AG04449 (cell line): Measurements from ENCODE around the gene LRG1.

Source experiments
- CTCF ChIA-PET: fragments of 350-600 bp; formaldehyde crosslinking; extraction: SDS; loops from one replicate; lab custom pipeline; 2021; ENCODE audit warnings: antibody characterized with exemption; lab: Yijun Ruan, JAX
- POLR2A ChIA-PET: fragments of 400-600, 350-600 bp; formaldehyde crosslinking; extraction: SDS; loops from one replicate; lab custom pipeline; 2020; ENCODE audit warnings: antibody characterized with exemption, inconsistent platforms; lab: Yijun Ruan, JAX
- DNase-seq: peaks from one replicate; pipeline ENCODE4 v3.0.0-alpha.2; 2010; ENCODE audit warnings: low read depth, low spot score
- H3K4me3 ChIP-seq: 2 replicates; pipeline ENCODE4 v1.5.1; 2011; ENCODE audit warnings: low read depth, mild to moderate bottlenecking, control low read depth, low read length
- CTCF ChIP-seq: IDR thresholded peaks from one replicate; pipeline ENCODE4 v1.5.1; 2011; ENCODE audit warnings: mild to moderate bottlenecking, moderate library complexity, low read length, control low read depth, inconsistent platforms; ENCODE audit not compliant: insufficient read depth; ENCODE audit errors: missing control alignments

The LRG1 gene

GRCh38 chr19:4516939-4517300 lies 22.9 kb downstream of the LRG1 start:
- H3K4me3 ChIP-seq, result no peak overlapping the region
- ChIA-PET CTCF (interaction anchor here (2.7 kb wide), 1 partner anchor 8 kb away, joined by 17 read pairs; no protein-coding TSS in a partner anchor), POLR2A (no interaction called here)
- no peak for DNase-seq
- no peak for TF ChIP-seq CTCF

GRCh38 chr19:4516199-4516938 lies 23.5 kb downstream of the LRG1 start:
- no peak overlapping the region for H3K4me3 ChIP-seq
- ChIA-PET CTCF (interaction anchor here (1.1 to 2.7 kb wide), 2 partner anchors 9 to 60 kb away, joined by 3 to 17 read pairs; no protein-coding TSS in a partner anchor), POLR2A (no interaction called here)
- TF ChIP-seq CTCF, result no peak
- no peak for DNase-seq

GRCh38 chr19:4515732-4516131 lies 24.1 kb downstream of the LRG1 start:
- POLR2A ChIA-PET, result no interaction called here
- no peak for TF ChIP-seq CTCF

GRCh38 chr19:4513248-4513647 lies 26.6 kb downstream of the LRG1 start:
- CTCF ChIA-PET, result no interaction called here

More at GRCh38 chr19:4515732-4516131, 24.1 kb downstream of the LRG1 start:
- DNase-seq, result no peak
- CTCF ChIA-PET, result interaction anchor here (1.1 to 2.7 kb wide), 2 partner anchors 10 to 60 kb away, joined by 3 to 17 read pairs; no protein-coding TSS in a partner anchor
- no peak overlapping the region for H3K4me3 ChIP-seq

GRCh38 chr19:4512070-4512469 lies 27.8 kb downstream of the LRG1 start:
- ChIA-PET CTCF (no interaction called here), POLR2A (no interaction called here)
- TF ChIP-seq CTCF, result no peak
- DNase-seq, result no peak
- H3K4me3 ChIP-seq, result no peak overlapping the region

More at GRCh38 chr19:4513248-4513647, 26.6 kb downstream of the LRG1 start:
- POLR2A ChIA-PET, result no interaction called here
- DNase-seq, result no peak
- H3K4me3 ChIP-seq, result no peak overlapping the region
- no peak for TF ChIP-seq CTCF

GRCh38 chr19:4511300-4512054 lies 28.4 kb downstream of the LRG1 start:
- POLR2A ChIA-PET, result no interaction called here
- DNase-seq, result no peak
- no peak for TF ChIP-seq CTCF
- no peak overlapping the region for H3K4me3 ChIP-seq
- CTCF ChIA-PET, result no interaction called here
